NOMO-1 treated with dmso at 0.1 percent for 144 hours (cell line): Measurements from ENCODE around the gene NAA60.
"Not testable (repeated sequence)": the region's sequence is repeated elsewhere in the genome, so short reads cannot be mapped to it uniquely, and the experiment has no call there.

Experiments
- DNase-seq: peaks from one replicate; lab custom pipeline; 2025; ENCODE audit not compliant: unreplicated experiment; lab: John Stamatoyannopoulos, UW

The NAA60 gene

GRCh38 chr16:3461151-3461550 lies 17.7 kb downstream of the NAA60 start:
- no peak for DNase-seq

GRCh38 chr16:3465301-3465700 lies 21.8 kb downstream of the NAA60 start:
- DNase-seq = no peak

- DNase-seq = no peak
Observed at GRCh38 chr16:3465911-3466584, 22.6 kb downstream of the NAA60 start.

- no peak for DNase-seq
Observed at GRCh38 chr16:3467182-3467581, 23.7 kb downstream of the NAA60 start.

GRCh38 chr16:3467921-3468320 lies 24.4 kb downstream of the NAA60 start:
- DNase-seq = no peak

- DNase-seq = no peak
Observed at GRCh38 chr16:3468501-3468900, 25.0 kb downstream of the NAA60 start.

GRCh38 chr16:3469736-3470135 lies 26.3 kb downstream of the NAA60 start:
- no peak for DNase-seq

- no peak for DNase-seq
Observed at GRCh38 chr16:3470723-3471122, 27.2 kb downstream of the NAA60 start.

GRCh38 chr16:3471518-3472176 lies 28.2 kb downstream of the NAA60 start:
- DNase-seq = no peak

GRCh38 chr16:3472878-3473595 lies 29.6 kb downstream of the NAA60 start:
- DNase-seq = no peak

- not testable (repeated sequence) for DNase-seq
Observed at GRCh38 chr16:3473596-3473943, 30.1 kb downstream of the NAA60 start.

- no peak for DNase-seq
Observed at GRCh38 chr16:3474136-3474779, 30.8 kb downstream of the NAA60 start.

GRCh38 chr16:3474870-3475269 lies 31.4 kb downstream of the NAA60 start:
- DNase-seq = not testable (repeated sequence)

GRCh38 chr16:3475604-3476375 lies 32.3 kb downstream of the NAA60 start:
- DNase-seq = no peak

GRCh38 chr16:3476409-3476808 lies 32.9 kb downstream of the NAA60 start:
- DNase-seq = no peak

- no peak for DNase-seq
Observed at GRCh38 chr16:3478242-3478925, 34.9 kb downstream of the NAA60 start.

- DNase-seq = no peak
Observed at GRCh38 chr16:3479654-3480216, 36.3 kb downstream of the NAA60 start.

GRCh38 chr16:3480901-3481695 lies 37.6 kb downstream of the NAA60 start:
- no peak for DNase-seq
